A549 (cell line): ENCODE data around the gene GFY. TPM values are rescaled to one million over a fixed set of nuclear protein-coding genes. Genes with fewer than 3 reads are reported as not detected.

ENCODE experiments used
- ATAC-seq, 2 experiments: fragments of 200-7000 bp in 1 of 2; fragments of >200 bp in 1 of 2; cut with Nextera tagmentation in 1 of 2; cut with Tn5 transposase in 1 of 2; 3 replicates each; pipeline versions ENCODE4 v1.8.0 to v1.9.1; 2018 to 2020; ENCODE audit warnings: mild to moderate bottlenecking in 1 of 2, moderate library complexity in 1 of 2
- CTCF ChIA-PET: fragments of 300-600 bp; sonication (Branson Sonifier 250); formaldehyde crosslinking; extraction: SDS; loops from one replicate; lab custom pipeline; 2021; ENCODE audit warnings: antibody characterized with exemption, inconsistent platforms; lab: Yijun Ruan, JAX
- POLR2A ChIA-PET: fragments of 350-600 bp; formaldehyde crosslinking; extraction: SDS; loops from one replicate; lab custom pipeline; 2021; ENCODE audit warnings: antibody characterized with exemption, inconsistent platforms; lab: Yijun Ruan, JAX
- DNase-seq, 2 experiments: peaks; one replicate each; pipeline versions ENCODE4 v3.0.0 to v3.0.0-alpha.2; 2011 to 2016; ENCODE audit warnings: low read depth in 1 of 2, low spot score in 1 of 2
- FAIRE-seq: peaks from 2 replicates; lab custom pipeline; 2011; peaks lifted over from hg19 to GRCh38; lab: Jason Lieb, UNC
- H3K27ac ChIP-seq, 2 experiments: fragments of >200 bp; sonication (Bioruptor Twin); formaldehyde crosslinking; 3 replicates each; pipeline ENCODE4 v1.5.1; 2016 to 2017
- H3K4me1 ChIP-seq: fragments of >200 bp; sonication (Bioruptor Twin); formaldehyde crosslinking; 3 replicates; pipeline ENCODE4 v1.6.1; 2016
- H3K4me2 ChIP-seq: fragments of >200 bp; sonication (Bioruptor Twin); formaldehyde crosslinking; 3 replicates; pipeline ENCODE4 v1.6.1; 2016
- H3K4me3 ChIP-seq: fragments of >200 bp; sonication (Bioruptor Twin); formaldehyde crosslinking; 3 replicates; pipeline ENCODE4 v1.5.1; 2016
- H3K9me3 ChIP-seq: fragments of >200 bp; sonication (Bioruptor Twin); formaldehyde crosslinking; 3 replicates; pipeline ENCODE4 v1.6.1; 2016
- CEBPB ChIP-seq, 2 experiments: fragments of >200 bp in 1 of 2; sonication (Bioruptor Twin) in 1 of 2; formaldehyde crosslinking in 1 of 2; IDR thresholded peaks; 2 replicates each; pipeline ENCODE4 v1.6.1; 2012 to 2016
- EHMT2 ChIP-seq: fragments of 200-600 bp; sonication (generic); IDR thresholded peaks from 2 replicates; pipeline ENCODE4 v1.6.1; 2016; ENCODE audit warnings: antibody characterized with exemption, low read depth, mild to moderate bottlenecking, moderate library complexity
- EP300 ChIP-seq, 2 experiments: fragments of >200 bp; sonication (Bioruptor Twin); formaldehyde crosslinking; IDR thresholded peaks; 2 replicates in 1 of 2; 3 replicates in 1 of 2; pipeline ENCODE4 v1.6.1; 2016 to 2017
- FOSL2 ChIP-seq, 2 experiments: fragments of 450-650 bp in 1 of 2; fragments of >200 bp in 1 of 2; sonication (Bioruptor Twin) in 1 of 2; formaldehyde crosslinking; IDR thresholded peaks; 2 replicates each; pipeline versions ENCODE4 v1.5.0 to v1.6.1; 2016 to 2020; ENCODE audit warnings: mild to moderate bottlenecking in 1 of 2, moderate library complexity in 1 of 2
- FOXS1 ChIP-seq: fragments of 250-450 bp; sonication (Bioruptor Pico); IDR thresholded peaks from 2 replicates; pipeline ENCODE4 v1.5.0; 2020; ENCODE audit warnings: mild to moderate bottlenecking, moderate library complexity
- GATA3 ChIP-seq: IDR thresholded peaks from 2 replicates; pipeline ENCODE4 v1.6.1; 2012; ENCODE audit warnings: borderline replicate concordance
- HMGXB4 ChIP-seq: fragments of 250-450 bp; sonication (Bioruptor Pico); IDR thresholded peaks from 2 replicates; pipeline ENCODE4 v1.5.0; 2021; ENCODE audit warnings: mild to moderate bottlenecking, moderate library complexity, borderline replicate concordance
- HOXB5 ChIP-seq: fragments of 250-450 bp; sonication (Bioruptor Pico); IDR thresholded peaks from 2 replicates; pipeline ENCODE4 v1.5.0; 2020; ENCODE audit warnings: mild to moderate bottlenecking, moderate library complexity
- JUN ChIP-seq, 2 experiments: fragments of >200 bp; sonication (Bioruptor Twin); formaldehyde crosslinking; IDR thresholded peaks; 2 replicates in 1 of 2; 3 replicates in 1 of 2; pipeline ENCODE4 v1.6.1; 2016 to 2017
- KDM1A ChIP-seq: fragments of 200-600 bp; sonication (generic); IDR thresholded peaks from 2 replicates; pipeline ENCODE4 v1.6.1; 2016; ENCODE audit warnings: low read depth, mild to moderate bottlenecking
- KDM5A ChIP-seq: fragments of 200-600 bp; sonication (generic); IDR thresholded peaks from 2 replicates; pipeline ENCODE4 v1.6.1; 2016; ENCODE audit warnings: antibody characterized with exemption, mild to moderate bottlenecking
- MAFK ChIP-seq: fragments of 450-650 bp; IDR thresholded peaks from 2 replicates; pipeline ENCODE4 v1.6.1; 2014; ENCODE audit not compliant: partially characterized antibody
- NFE2L2 ChIP-seq: fragments of 150-350 bp; conservative IDR thresholded peaks from 2 replicates; pipeline ENCODE4 v1.6.1; 2014; ENCODE audit warnings: low read length
- PHF8 ChIP-seq: fragments of 200-600 bp; sonication (generic); IDR thresholded peaks from 2 replicates; pipeline ENCODE4 v1.6.1; 2016; ENCODE audit warnings: low read depth, mild to moderate bottlenecking, antibody characterized with exemption, moderate library complexity, borderline replicate concordance
- POLR2A ChIP-seq: IDR thresholded peaks from 2 replicates; pipeline ENCODE4 v1.6.1; 2012; ENCODE audit warnings: mild to moderate bottlenecking, low read length
- POLR2AphosphoS2 ChIP-seq: conservative IDR thresholded peaks from 2 replicates; pipeline ENCODE4 v1.6.1; 2012; ENCODE audit warnings: low read length, improper control_type of control experiment, inconsistent platforms
- RAD21 ChIP-seq, 2 experiments: fragments of >200 bp in 1 of 2; sonication (Bioruptor Twin) in 1 of 2; formaldehyde crosslinking in 1 of 2; IDR thresholded peaks in 1 of 2; conservative IDR thresholded peaks in 1 of 2; 2 replicates in 1 of 2; 3 replicates in 1 of 2; pipeline ENCODE4 v1.6.1; 2012 to 2018; ENCODE audit warnings: inconsistent platforms in 1 of 2
- RCOR1 ChIP-seq: fragments of 150-350 bp; IDR thresholded peaks from 2 replicates; pipeline ENCODE4 v1.6.1; 2014; ENCODE audit warnings: antibody characterized with exemption, low read length, low read depth
- SMC3 ChIP-seq: fragments of >200 bp; sonication (Bioruptor Twin); formaldehyde crosslinking; IDR thresholded peaks from 3 replicates; pipeline ENCODE4 v1.6.1; 2018; ENCODE audit warnings: inconsistent platforms
- USF2 ChIP-seq: fragments of 450-650 bp; IDR thresholded peaks from 2 replicates; pipeline ENCODE4 v1.6.1; 2014; ENCODE audit warnings: antibody characterized with exemption
- ZFP36 ChIP-seq: fragments of 450-650 bp; IDR thresholded peaks from 2 replicates; pipeline ENCODE4 v1.6.1; 2014; ENCODE audit warnings: borderline replicate concordance; ENCODE audit not compliant: partially characterized antibody
- WGBS: methylation state at CpG from one replicate; pipeline ENCODE4 v1.1.6; 2017; ENCODE audit errors: missing lambda C conversion rate; 5-methylcytosine and 5-hydroxymethylcytosine counted together
- polyA plus RNA-seq, 4 experiments: library from polyadenylated mRNA; depleted of rRNA in 3 of 4; stranded (reverse); fragments of >200 nt; fragmentation: RNase III in 1 of 4; extraction: RNeasy Plus Mini Kit Qiagen cat#74134 plus additional on column Dnase treatment in 1 of 4; gene quantifications; 2 replicates in 3 of 4; 3 replicates in 1 of 4; pipeline ENCODE4 v1.2.3, GENCODE V29; 2011 to 2017
- TF ChIP-seq, protein P1 (sequence below): fragments of 150-350 bp; IDR thresholded peaks from 2 replicates; pipeline ENCODE4 v1.6.1; 2014; ENCODE audit warnings: low read depth, mild to moderate bottlenecking, low read length
- TF ChIP-seq, protein P2 (sequence below): fragments of >200 bp; sonication (Bioruptor Twin); formaldehyde crosslinking; IDR thresholded peaks from 3 replicates; pipeline ENCODE4 v1.5.1; 2016
- TF ChIP-seq, protein P3 (sequence below): IDR thresholded peaks from 2 replicates; pipeline ENCODE4 v1.6.1; 2012
- TF ChIP-seq, protein P4 (sequence below): fragments of 250-450 bp; sonication (Bioruptor Pico); IDR thresholded peaks from 2 replicates; pipeline ENCODE4 v1.5.0; 2020; ENCODE audit warnings: low read depth, mild to moderate bottlenecking, moderate library complexity

GFY gene
- polyA plus RNA-seq, 2 of the 4 experiments (the other 2 are of a cell fraction), result 0.06 TPM; not detected in 1

GRCh38 chr19:49468746-49469447 lies 43.7 kb downstream of the GFY start:
- peak; percentile 30 to 61; a peak in 4 of 6 replicates for ATAC-seq

DNA sequence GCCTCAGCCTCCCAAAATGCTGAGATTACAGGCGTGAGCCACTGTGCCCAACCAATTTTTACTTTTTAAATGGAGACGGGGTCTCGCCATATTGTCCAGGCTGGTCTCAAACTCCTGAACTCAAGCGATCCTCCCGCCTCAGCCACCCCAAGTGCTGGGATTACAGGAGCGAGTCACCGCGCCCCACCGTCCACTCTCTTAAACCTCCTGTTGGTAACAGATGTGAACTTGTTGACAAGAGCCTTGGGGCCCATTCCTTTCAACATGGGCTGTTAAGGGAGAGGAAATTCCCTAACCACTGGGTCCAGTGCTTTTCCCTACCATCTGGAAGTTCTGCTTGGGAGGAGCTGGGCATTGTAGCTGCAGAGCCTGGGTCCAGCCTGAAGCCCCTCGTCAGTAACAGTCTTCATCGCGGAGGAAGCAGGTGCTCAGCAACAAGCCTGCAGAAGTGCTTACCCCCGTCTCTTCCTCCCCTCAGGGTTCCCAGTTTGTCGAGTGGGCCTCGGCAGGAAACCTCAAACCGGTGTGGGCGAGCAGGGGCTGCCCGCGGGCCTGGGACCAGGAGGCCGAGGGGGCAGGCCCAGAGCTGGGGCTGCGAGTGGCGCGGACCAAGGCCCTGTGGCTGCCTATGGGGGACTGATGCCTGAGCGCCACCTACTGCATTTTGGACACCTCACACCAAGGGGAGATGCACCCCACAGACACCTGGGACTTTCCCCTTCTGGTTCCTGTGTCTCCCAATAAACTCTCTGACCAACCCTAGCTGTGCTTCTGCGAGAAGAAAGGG lies 44.8 kb downstream of the GFY start:
- Histone ChIP-seq H3K4me2 (no peak overlapping the region), H3K27ac (no peak overlapping the region), H3K4me1 (peaks cover 10% of the 10 kb centered on the region), H3K4me3 (no peak overlapping the region), H3K9me3 (no peaks in the 10 kb centered on the region)
- peak in 1 of 2 experiments; percentile 49 for DNase-seq
- peak; percentile 20 to 26; a peak in 1 of 6 replicates for ATAC-seq
- ChIA-PET POLR2A (interaction anchor here (0.7 to 3.5 kb wide), 3 partner anchors 9 to 18 kb away, joined by 4 to 11 read pairs (median 5); partner anchors contain the start of genes ALDH16A1 and RPL13A), CTCF (interaction anchor here (0.5 to 5.5 kb wide), 14 partner anchors 9 to 1194 kb away, joined by 3 to 87 read pairs (median 3); partner anchors contain the start of genes ALDH16A1 and PIH1D1)
- TF ChIP-seq RAD21 (conservative IDR thresholded peaks at IDR 0.05 in 1 of 2, IDR thresholded peaks at IDR 0.05 in 1 of 2) (peak in 1 of 2 experiments; percentile 51; a peak in 2 of 5 replicates), CEBPB (IDR thresholded peaks at IDR 0.05) (no peak), KDM1A (0 out of 2 replicates have a peak, but pooled peaks have one; percentile 17), HOXB5 (no peak), POLR2AphosphoS2 (no peak), FOSL2 (IDR thresholded peaks at IDR 0.05) (no peak), FOSL2 (CRISPR knock-in tag; IDR thresholded peaks at IDR 0.05) (no peak), POLR2A (no peak), EHMT2 (no peak)
- TF ChIP-seq, protein P1, sequence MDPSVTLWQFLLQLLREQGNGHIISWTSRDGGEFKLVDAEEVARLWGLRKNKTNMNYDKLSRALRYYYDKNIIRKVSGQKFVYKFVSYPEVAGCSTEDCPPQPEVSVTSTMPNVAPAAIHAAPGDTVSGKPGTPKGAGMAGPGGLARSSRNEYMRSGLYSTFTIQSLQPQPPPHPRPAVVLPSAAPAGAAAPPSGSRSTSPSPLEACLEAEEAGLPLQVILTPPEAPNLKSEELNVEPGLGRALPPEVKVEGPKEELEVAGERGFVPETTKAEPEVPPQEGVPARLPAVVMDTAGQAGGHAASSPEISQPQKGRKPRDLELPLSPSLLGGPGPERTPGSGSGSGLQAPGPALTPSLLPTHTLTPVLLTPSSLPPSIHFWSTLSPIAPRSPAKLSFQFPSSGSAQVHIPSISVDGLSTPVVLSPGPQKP, result no peak
- TF ChIP-seq, protein P2, sequence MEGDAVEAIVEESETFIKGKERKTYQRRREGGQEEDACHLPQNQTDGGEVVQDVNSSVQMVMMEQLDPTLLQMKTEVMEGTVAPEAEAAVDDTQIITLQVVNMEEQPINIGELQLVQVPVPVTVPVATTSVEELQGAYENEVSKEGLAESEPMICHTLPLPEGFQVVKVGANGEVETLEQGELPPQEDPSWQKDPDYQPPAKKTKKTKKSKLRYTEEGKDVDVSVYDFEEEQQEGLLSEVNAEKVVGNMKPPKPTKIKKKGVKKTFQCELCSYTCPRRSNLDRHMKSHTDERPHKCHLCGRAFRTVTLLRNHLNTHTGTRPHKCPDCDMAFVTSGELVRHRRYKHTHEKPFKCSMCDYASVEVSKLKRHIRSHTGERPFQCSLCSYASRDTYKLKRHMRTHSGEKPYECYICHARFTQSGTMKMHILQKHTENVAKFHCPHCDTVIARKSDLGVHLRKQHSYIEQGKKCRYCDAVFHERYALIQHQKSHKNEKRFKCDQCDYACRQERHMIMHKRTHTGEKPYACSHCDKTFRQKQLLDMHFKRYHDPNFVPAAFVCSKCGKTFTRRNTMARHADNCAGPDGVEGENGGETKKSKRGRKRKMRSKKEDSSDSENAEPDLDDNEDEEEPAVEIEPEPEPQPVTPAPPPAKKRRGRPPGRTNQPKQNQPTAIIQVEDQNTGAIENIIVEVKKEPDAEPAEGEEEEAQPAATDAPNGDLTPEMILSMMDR, result peak; percentile 37
- WGBS, result 92% methylated on average over 25 of the region's 25 CpGs
- no peak for FAIRE-seq

More at GRCh38 chr19:49468746-49469447, 43.7 kb downstream of the GFY start:
- Histone ChIP-seq H3K4me2 (no peak overlapping the region), H3K27ac (no peak overlapping the region), H3K4me1 (peaks cover 7% of the 10 kb centered on the region; the same call in 2 of the 3 replicates), H3K9me3 (no peaks in the 10 kb centered on the region), H3K4me3 (no peak overlapping the region)
- 83% methylated on average over 15 of the region's 15 CpGs for WGBS
- ChIA-PET CTCF (interaction anchor here (0.7 to 5.5 kb wide), 6 partner anchors 10 to 102 kb away, joined by 3 to 87 read pairs (median 4); partner anchors contain the start of genes ALDH16A1 and PIH1D1), POLR2A (interaction anchor here (3.5 kb wide), 1 partner anchor 15 kb away, joined by 11 read pairs; the partner anchor contains the start of gene ALDH16A1)
- TF ChIP-seq FOSL2 (IDR thresholded peaks at IDR 0.05) (no peak), FOSL2 (CRISPR knock-in tag; IDR thresholded peaks at IDR 0.05) (no peak), KDM5A (no peak), JUN (IDR thresholded peaks at IDR 0.05) (no peak), RAD21 (conservative IDR thresholded peaks at IDR 0.05 in 1 of 2, IDR thresholded peaks at IDR 0.05 in 1 of 2) (no peak), MAFK (no peak), SMC3 (no peak), FOXS1 (CRISPR knock-in tag) (no peak), GATA3 (no peak), EP300 (IDR thresholded peaks at IDR 0.05) (no peak), USF2 (no peak), HMGXB4 (no peak), ZFP36 (no peak), PHF8 (no peak), RCOR1 (no peak), NFE2L2 (no peak), POLR2AphosphoS2 (no peak)
- TF ChIP-seq, protein P3, sequence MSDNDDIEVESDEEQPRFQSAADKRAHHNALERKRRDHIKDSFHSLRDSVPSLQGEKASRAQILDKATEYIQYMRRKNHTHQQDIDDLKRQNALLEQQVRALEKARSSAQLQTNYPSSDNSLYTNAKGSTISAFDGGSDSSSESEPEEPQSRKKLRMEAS, result no peak
- TF ChIP-seq, protein P4, sequence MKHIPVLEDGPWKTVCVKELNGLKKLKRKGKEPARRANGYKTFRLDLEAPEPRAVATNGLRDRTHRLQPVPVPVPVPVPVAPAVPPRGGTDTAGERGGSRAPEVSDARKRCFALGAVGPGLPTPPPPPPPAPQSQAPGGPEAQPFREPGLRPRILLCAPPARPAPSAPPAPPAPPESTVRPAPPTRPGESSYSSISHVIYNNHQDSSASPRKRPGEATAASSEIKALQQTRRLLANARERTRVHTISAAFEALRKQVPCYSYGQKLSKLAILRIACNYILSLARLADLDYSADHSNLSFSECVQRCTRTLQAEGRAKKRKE (CRISPR knock-in tag), result no peak
- peak in 1 of 2 experiments; percentile 82 for DNase-seq
- no peak for FAIRE-seq
